Left lung (tissue), 10 donors: ENCODE results near the gene NEURL1B. TPM values are rescaled to one million over a fixed set of nuclear protein-coding genes. Genes with fewer than 3 reads are reported as not detected.
"Not testable (repeated sequence)": the region's sequence is repeated elsewhere in the genome, so short reads cannot be mapped to it uniquely, and the experiment has no call there.

ENCODE experiments used
- ATAC-seq: fragments of 200-7000 bp; cut with Tn5 transposase; one replicate; pipeline ENCODE4 v1.9.1; 2020; ENCODE audit warnings: moderate library complexity
- DNase-seq, 4 donors: peaks; one replicate each; pipeline ENCODE4 v3.0.0-alpha.2; 2013 to 2020
- H3K27ac ChIP-seq, 2 donors: fragments of 200-600 bp; sonication (generic) in 1 of 2; one replicate each; pipeline versions ENCODE4 v1.5.0 to v1.8.0; 2020 to 2021
- H3K27me3 ChIP-seq, 2 donors: fragments of 200-600 bp; sonication (generic) in 1 of 2; one replicate each; pipeline versions ENCODE4 v1.5.0 to v1.8.0; 2020 to 2021
- H3K36me3 ChIP-seq, 2 donors: fragments of 200-600 bp; sonication (generic) in 1 of 2; one replicate each; pipeline versions ENCODE4 v1.5.0 to v1.8.0; 2020 to 2021
- H3K4me1 ChIP-seq, 2 donors: fragments of 200-600 bp; one replicate each; pipeline ENCODE4 v1.8.0; 2021
- H3K4me3 ChIP-seq, 2 donors: fragments of 200-600 bp; sonication (generic) in 1 of 2; one replicate each; pipeline versions ENCODE4 v1.5.0 to v1.8.0; 2020 to 2021; ENCODE audit warnings: mild to moderate bottlenecking in 1 of 2
- H3K9me3 ChIP-seq, 2 donors: fragments of 200-600 bp; sonication (generic) in 1 of 2; one replicate each; pipeline versions ENCODE4 v1.5.0 to v1.8.0; 2020 to 2021
- intact Hi-C, 2 donors: fragments of 100-400 bp; cut with DNase I; formaldehyde crosslinking; loops; one replicate each; pipeline versions ENCODE4 v1.11.2 to v1.14.2; 2022
- polyA plus RNA-seq, 6 donors: library from polyadenylated mRNA; unstranded; fragments of 120-200 nt; gene quantifications; one replicate each; pipeline ENCODE4 v1.2.1, GENCODE V29; 2013; ENCODE audit not compliant: insufficient read length in 6 of 6
- total RNA-seq, 2 donors: library from RNA; stranded (reverse); fragmentation: NEBNext Ultra II Directional; extraction: Animal tissue kit (Norgen Biotek cat#: 25700); gene quantifications; one replicate each; pipeline ENCODE4 v1.2.1, GENCODE V29; 2021
- TF ChIP-seq, protein P1 (sequence below), 2 donors: fragments of 200-600 bp; sonication (generic) in 1 of 2; IDR thresholded peaks; one replicate each; pipeline versions ENCODE4 v1.5.0 to v1.8.0; 2021; ENCODE audit warnings: antibody characterized with exemption in 2 of 2
- donor health status: DM: no; HTN: yes; CAD: no.
- donor health status: DM: no; HTN: no; CAD: no.

Gene NEURL1B
- total and polyA plus RNA-seq, 8 donors: 11.8 to 34.1 (median 29.1) TPM

DNA sequence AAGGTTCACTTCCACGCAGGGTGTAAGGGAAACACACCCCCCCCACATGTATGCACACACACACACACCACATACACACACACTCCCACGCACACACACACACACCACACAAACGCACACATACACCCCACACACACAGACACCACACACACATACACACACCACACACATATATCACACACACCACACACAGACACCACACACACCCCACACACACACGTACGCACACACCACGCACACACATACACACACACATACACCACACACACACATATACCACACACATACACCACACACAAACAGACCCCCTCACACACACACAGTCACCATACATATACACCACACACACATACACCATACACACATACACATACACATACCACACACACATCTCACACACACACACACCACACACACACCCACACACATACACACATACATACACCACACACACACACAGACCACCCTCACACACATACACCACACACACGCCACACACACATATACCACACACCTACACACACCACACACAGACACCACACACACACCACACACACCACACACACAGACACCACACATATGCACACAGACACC, 44.3 kb upstream of the NEURL1B start:
- no peaks in the 10 kb centered on the region for H3K36me3 ChIP-seq
- no peaks in the 10 kb centered on the region for H3K4me1 ChIP-seq
- no peak overlapping the region for H3K4me3 ChIP-seq
- TF ChIP-seq, protein P1, sequence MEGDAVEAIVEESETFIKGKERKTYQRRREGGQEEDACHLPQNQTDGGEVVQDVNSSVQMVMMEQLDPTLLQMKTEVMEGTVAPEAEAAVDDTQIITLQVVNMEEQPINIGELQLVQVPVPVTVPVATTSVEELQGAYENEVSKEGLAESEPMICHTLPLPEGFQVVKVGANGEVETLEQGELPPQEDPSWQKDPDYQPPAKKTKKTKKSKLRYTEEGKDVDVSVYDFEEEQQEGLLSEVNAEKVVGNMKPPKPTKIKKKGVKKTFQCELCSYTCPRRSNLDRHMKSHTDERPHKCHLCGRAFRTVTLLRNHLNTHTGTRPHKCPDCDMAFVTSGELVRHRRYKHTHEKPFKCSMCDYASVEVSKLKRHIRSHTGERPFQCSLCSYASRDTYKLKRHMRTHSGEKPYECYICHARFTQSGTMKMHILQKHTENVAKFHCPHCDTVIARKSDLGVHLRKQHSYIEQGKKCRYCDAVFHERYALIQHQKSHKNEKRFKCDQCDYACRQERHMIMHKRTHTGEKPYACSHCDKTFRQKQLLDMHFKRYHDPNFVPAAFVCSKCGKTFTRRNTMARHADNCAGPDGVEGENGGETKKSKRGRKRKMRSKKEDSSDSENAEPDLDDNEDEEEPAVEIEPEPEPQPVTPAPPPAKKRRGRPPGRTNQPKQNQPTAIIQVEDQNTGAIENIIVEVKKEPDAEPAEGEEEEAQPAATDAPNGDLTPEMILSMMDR (IDR thresholded peaks at IDR 0.05): no peak
- intact Hi-C loops: no loop called here
- ATAC-seq (no peak), DNase-seq (no peak)
- no peaks in the 10 kb centered on the region for H3K27me3 ChIP-seq
- no peak overlapping the region for H3K27ac ChIP-seq
- H3K9me3 ChIP-seq: no peaks in the 10 kb centered on the region

DNA sequence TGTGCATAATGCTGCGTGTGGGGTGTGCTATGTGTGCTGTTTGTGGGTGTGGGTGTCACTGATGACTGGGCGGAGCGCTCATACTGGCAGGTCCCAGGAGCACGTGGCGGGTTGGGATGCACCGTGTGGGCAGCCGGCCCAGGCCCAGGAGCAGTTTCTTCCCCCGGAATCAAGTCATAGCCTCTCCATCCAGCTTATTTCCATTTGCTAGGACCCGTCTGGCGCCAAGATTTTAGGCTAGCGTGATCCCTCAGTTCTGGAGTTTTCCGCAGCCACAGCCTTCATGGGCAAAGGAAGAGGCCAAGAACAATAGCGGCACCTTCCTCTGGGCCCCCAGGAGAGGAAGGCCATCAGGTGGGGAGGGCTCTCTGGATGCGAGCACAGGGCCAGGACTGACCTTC, 43.3 kb upstream of the NEURL1B start:
- no peak overlapping the region for H3K27ac ChIP-seq
- TF ChIP-seq, protein P1 (IDR thresholded peaks at IDR 0.05): no peak
- H3K9me3 ChIP-seq: no peaks in the 10 kb centered on the region
- no peak for ATAC-seq
- peaks cover 0 to 2% of the 10 kb centered on the region in 2 donors for H3K4me1 ChIP-seq
- no peaks in the 10 kb centered on the region for H3K27me3 ChIP-seq
- no peak for DNase-seq
- H3K36me3 ChIP-seq: no peaks in the 10 kb centered on the region
- intact Hi-C loops: no loop called here
- no peak overlapping the region for H3K4me3 ChIP-seq

DNA sequence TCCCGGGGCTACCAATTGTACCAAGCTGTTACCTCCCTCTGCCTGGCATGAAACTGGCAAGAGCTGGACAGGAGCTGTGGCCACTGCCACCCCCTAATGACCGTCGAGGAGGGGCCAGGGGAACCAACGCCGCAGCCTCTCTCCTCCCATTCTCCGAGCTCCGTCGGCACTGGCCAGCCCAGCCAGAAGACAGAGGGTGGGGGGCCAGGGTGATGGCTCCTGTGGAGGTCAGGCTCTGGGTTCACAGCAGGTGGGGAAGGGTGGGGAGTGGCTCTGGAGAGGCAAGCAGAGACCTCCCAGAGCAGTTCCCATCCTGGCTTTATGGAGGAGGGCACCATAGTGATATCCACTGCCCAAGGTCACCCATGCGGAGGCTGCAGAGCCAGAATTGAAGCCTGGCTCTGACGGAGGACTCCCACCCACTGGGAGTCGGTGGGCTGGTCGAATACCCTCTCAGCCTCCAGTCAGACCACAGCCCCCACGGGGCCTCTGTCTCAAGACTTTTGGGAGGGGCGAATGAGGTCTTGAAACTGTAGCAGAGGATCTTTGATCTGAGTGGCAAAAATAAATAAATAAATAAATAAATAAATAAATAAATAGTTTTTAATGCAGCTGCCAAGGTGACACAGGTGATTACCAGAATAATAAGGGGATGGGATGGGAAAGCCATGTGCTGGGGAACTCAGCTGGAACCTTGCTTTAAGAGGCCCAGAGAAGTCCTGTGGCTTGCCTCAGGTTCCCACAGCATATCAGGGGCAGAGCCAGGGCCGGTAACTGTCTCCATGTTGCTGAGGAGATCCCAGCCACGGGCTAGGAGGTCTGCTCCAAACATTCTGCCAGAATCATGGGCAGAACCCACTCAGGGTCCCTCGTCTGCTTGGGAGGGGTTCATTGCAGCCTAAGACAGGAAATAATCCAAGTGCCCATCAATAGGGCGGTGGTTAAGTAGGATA, 42.5 kb upstream of the NEURL1B start:
- TF ChIP-seq, protein P1 (IDR thresholded peaks at IDR 0.05): no peak
- Histone ChIP-seq H3K4me3 (no peak overlapping the region), H3K36me3 (no peaks in the 10 kb centered on the region), H3K27ac (no peak overlapping the region), H3K27me3 (no peaks in the 10 kb centered on the region), H3K4me1 (peaks cover 0 to 5% of the 10 kb centered on the region in 2 donors), H3K9me3 (no peaks in the 10 kb centered on the region)
- ATAC-seq (no peak), DNase-seq (no peak)
- intact Hi-C loops: no loop called here

DNA sequence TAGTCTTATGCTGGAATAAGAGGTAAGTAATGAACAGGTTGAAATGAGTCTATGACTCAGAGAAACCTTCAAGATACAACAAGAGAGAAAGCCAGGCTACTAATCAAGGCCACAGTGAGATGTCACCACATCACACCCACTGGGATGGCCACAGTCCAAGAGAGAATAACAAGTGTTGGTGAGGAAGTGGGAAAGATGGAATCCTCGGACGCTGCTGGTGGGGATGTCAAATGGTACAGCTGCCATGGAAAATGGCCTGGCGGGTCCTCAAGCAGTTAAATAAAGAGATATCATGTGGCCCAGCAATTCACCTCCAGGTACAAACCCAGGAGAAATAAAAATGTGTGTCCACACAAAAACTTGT, 41.9 kb upstream of the NEURL1B start:
- no peak for ATAC-seq
- no peak for DNase-seq
- H3K4me1 ChIP-seq: peaks cover 0 to 5% of the 10 kb centered on the region in 2 donors
- no peak overlapping the region for H3K27ac ChIP-seq
- H3K27me3 ChIP-seq: no peaks in the 10 kb centered on the region
- H3K9me3 ChIP-seq: no peaks in the 10 kb centered on the region
- TF ChIP-seq, protein P1 (IDR thresholded peaks at IDR 0.05): no peak
- intact Hi-C loops: no loop called here
- H3K36me3 ChIP-seq: no peaks in the 10 kb centered on the region
- no peak overlapping the region for H3K4me3 ChIP-seq

DNA sequence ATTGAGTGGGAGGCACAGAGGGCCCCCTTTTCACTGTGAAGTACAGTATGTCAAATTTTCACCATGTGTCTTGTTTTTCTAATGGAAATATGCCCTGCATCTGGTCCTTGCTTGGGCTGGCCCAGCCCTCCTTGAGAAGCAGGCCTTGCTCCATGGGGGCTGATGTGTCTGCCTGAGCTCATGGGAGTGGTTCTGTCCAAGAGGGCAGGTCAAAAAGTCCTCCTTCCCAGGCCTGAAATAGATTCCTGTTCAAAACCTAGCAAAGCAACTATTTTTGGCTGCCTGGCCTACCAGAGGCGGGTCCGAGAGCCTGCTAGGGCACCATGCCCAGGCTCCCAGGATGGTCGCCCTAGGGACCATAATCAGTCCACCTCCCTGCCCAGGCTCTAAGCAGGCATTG, 40.5 kb upstream of the NEURL1B start:
- DNase-seq (no peak), ATAC-seq (no peak)
- peaks cover 0 to 5% of the 10 kb centered on the region in 2 donors for H3K4me1 ChIP-seq
- H3K27me3 ChIP-seq: no peaks in the 10 kb centered on the region
- TF ChIP-seq, protein P1 (IDR thresholded peaks at IDR 0.05): no peak
- no peaks in the 10 kb centered on the region for H3K36me3 ChIP-seq
- no peak overlapping the region for H3K27ac ChIP-seq
- intact Hi-C loops: no loop called here
- no peaks in the 10 kb centered on the region for H3K9me3 ChIP-seq
- H3K4me3 ChIP-seq: no peak overlapping the region

DNA sequence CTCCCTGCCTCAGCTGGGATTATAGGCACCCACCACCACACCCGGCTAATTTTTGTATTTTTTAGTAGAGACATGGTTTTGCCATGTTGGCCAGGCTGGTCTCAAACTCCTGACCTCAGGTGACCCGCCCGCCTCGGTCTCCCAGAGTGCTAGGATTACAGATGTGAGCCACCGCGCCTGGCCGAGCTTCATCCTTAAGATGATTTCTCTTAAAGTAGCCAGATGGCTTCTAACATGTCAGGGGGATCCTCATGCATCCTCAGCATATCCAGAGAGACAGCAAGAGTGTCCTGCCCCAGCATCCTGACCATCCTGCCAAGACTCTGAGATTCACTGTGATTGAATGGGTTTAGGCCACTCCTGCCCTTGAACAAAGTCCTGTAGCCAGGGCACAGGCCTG, 39.5 kb upstream of the NEURL1B start:
- ATAC-seq, H3K27ac ChIP-seq, H3K36me3 ChIP-seq, H3K4me1 ChIP-seq, DNase-seq, H3K4me3 ChIP-seq, H3K9me3 ChIP-seq, intact Hi-C loops, H3K27me3 ChIP-seq: not testable (repeated sequence)
